Tibial artery (tissue), 4 donors: Measurements from ENCODE around the gene SENP1.

ENCODE experiments used
- DNase-seq, 2 donors: peaks; one replicate each; pipeline ENCODE4 v3.0.0-alpha.2; 2019
- H3K27ac ChIP-seq, 2 donors: fragments of 200-600 bp; sonication (generic) in 1 of 2; 1 replicate in 1 of 2; 2 replicates in 1 of 2; pipeline ENCODE4 v1.5.1; 2018 to 2019; ENCODE audit warnings: mild to moderate bottlenecking in 1 of 2
- H3K27me3 ChIP-seq, 2 donors: fragments of 200-600 bp; sonication (generic) in 1 of 2; one replicate each; pipeline versions ENCODE4 v1.5.1 to v1.6.0; 2016 to 2019
- H3K36me3 ChIP-seq, 3 donors: fragments of 200-600 bp; sonication (generic) in 2 of 3; one replicate each; pipeline ENCODE4 v1.5.1; 2016 to 2019; ENCODE audit warnings: mild to moderate bottlenecking in 2 of 3
- H3K4me1 ChIP-seq, 4 donors: fragments of 200-600 bp; sonication (generic) in 2 of 4; 1 replicate in 3 of 4; 2 replicates in 1 of 4; pipeline ENCODE4 v1.5.1; 2016 to 2019
- H3K4me3 ChIP-seq, 2 donors: fragments of 200-600 bp; sonication (generic) in 1 of 2; 1 replicate in 1 of 2; 2 replicates in 1 of 2; pipeline ENCODE4 v1.5.1; 2018 to 2019; ENCODE audit warnings: mild to moderate bottlenecking in 2 of 2
- H3K9me3 ChIP-seq, 3 donors: fragments of 200-600 bp; sonication (generic) in 1 of 3; one replicate each; pipeline ENCODE4 v1.5.1; 2016 to 2019
- CTCF ChIP-seq, 2 experiments: fragments of 200-600 bp in 1 of 2; fragments of 450-650 bp in 1 of 2; IDR thresholded peaks; one replicate each; pipeline ENCODE4 v1.5.1; 2017 to 2019; ENCODE audit warnings: antibody characterized with exemption in 2 of 2, mild to moderate bottlenecking in 1 of 2, moderate library complexity in 1 of 2
- intact Hi-C: fragments of 100-400 bp; cut with DNase I; formaldehyde crosslinking; loops from one replicate; pipeline ENCODE4 v1.15.0; 2023; ENCODE audit warnings: low total_unique reads

Gene SENP1

GRCh38 chr12:48040354-48040753, 65.5 kb downstream of the SENP1 start:
- Histone ChIP-seq H3K36me3 (peaks cover 9 to 16% (median 11%) of the 10 kb centered on the region in 3 donors), H3K27ac (no peak overlapping the region)
- no peak for DNase-seq

GRCh38 chr12:48039151-48039550, 66.7 kb downstream of the SENP1 start:
- H3K4me3 ChIP-seq, result no peak overlapping the region
- intact Hi-C loops, result no loop called here
- H3K4me1 ChIP-seq, result no peaks in the 10 kb centered on the region
- no peaks in the 10 kb centered on the region for H3K27me3 ChIP-seq
- TF ChIP-seq CTCF (IDR thresholded peaks at IDR 0.05), result no peak
- no peak overlapping the region for H3K27ac ChIP-seq
- DNase-seq, result no peak
- peaks cover 0 to 6% (median 0%) of the 10 kb centered on the region in 3 donors for H3K36me3 ChIP-seq
- H3K9me3 ChIP-seq, result no peaks in the 10 kb centered on the region

More at GRCh38 chr12:48040354-48040753, 65.5 kb downstream of the SENP1 start:
- no peak overlapping the region for H3K4me3 ChIP-seq
- no peaks in the 10 kb centered on the region for H3K4me1 ChIP-seq
- H3K27me3 ChIP-seq, result no peaks in the 10 kb centered on the region
- no peaks in the 10 kb centered on the region for H3K9me3 ChIP-seq
- intact Hi-C loops, result no loop called here
- no peak for TF ChIP-seq CTCF (IDR thresholded peaks at IDR 0.05)

GRCh38 chr12:48038085-48038484, 67.8 kb downstream of the SENP1 start:
- intact Hi-C loops, result no loop called here
- no peaks in the 10 kb centered on the region for H3K36me3 ChIP-seq

GRCh38 chr12:48037267-48037915, 68.5 kb downstream of the SENP1 start:
- Histone ChIP-seq H3K27ac (no peak overlapping the region), H3K9me3 (no peaks in the 10 kb centered on the region), H3K4me3 (no peak overlapping the region), H3K36me3 (no peaks in the 10 kb centered on the region), H3K27me3 (no peaks in the 10 kb centered on the region), H3K4me1 (no peaks in the 10 kb centered on the region)
- TF ChIP-seq CTCF (IDR thresholded peaks at IDR 0.05), result no peak
- intact Hi-C loops, result no loop called here
- DNase-seq, result no peak

More at GRCh38 chr12:48038085-48038484, 67.8 kb downstream of the SENP1 start:
- H3K9me3 ChIP-seq, result no peaks in the 10 kb centered on the region
- no peaks in the 10 kb centered on the region for H3K4me1 ChIP-seq
- DNase-seq, result no peak
- no peaks in the 10 kb centered on the region for H3K27me3 ChIP-seq
- TF ChIP-seq CTCF (IDR thresholded peaks at IDR 0.05), result no peak
- H3K27ac ChIP-seq, result no peak overlapping the region
- no peak overlapping the region for H3K4me3 ChIP-seq

GRCh38 chr12:48036818-48037217, 69.1 kb downstream of the SENP1 start:
- DNase-seq, result no peak
- no peak for TF ChIP-seq CTCF (IDR thresholded peaks at IDR 0.05)
- H3K27me3 ChIP-seq, result no peaks in the 10 kb centered on the region
- H3K4me3 ChIP-seq, result no peak overlapping the region
- H3K36me3 ChIP-seq, result no peaks in the 10 kb centered on the region
- H3K4me1 ChIP-seq, result no peaks in the 10 kb centered on the region
- no peak overlapping the region for H3K27ac ChIP-seq
- H3K9me3 ChIP-seq, result no peaks in the 10 kb centered on the region
- intact Hi-C loops, result no loop called here
